CD4-positive, CD25-positive, alpha-beta regulatory T cell (primary cell): ENCODE measurements around the gene VMP1. TPM values are rescaled to one million over a fixed set of nuclear protein-coding genes. Genes with fewer than 3 reads are reported as not detected.
"Not testable (repeated sequence)": the region's sequence is repeated elsewhere in the genome, so short reads cannot be mapped to it uniquely, and the experiment has no call there.

Experiments used
- ATAC-seq, 2 donors: fragments of 150-1000 bp; cut with Tn5 transposase; one replicate each; pipeline ENCODE4 v1.10.0; 2021; ENCODE audit warnings: low read depth in 2 of 2, moderate number of reproducible peaks in 2 of 2, moderate library complexity in 1 of 2
- DNase-seq, 3 donors: peaks; one replicate each; pipeline versions ENCODE4 v3.0.0 to v3.0.0-alpha.2; 2012 to 2022; ENCODE audit warnings: mixed read lengths in 1 of 3
- H3K27ac ChIP-seq: one replicate; pipeline ENCODE4 v1.7.0; 2013; ENCODE audit warnings: mild to moderate bottlenecking, low read length; ENCODE audit not compliant: insufficient read depth, poor library complexity, severe bottlenecking
- H3K27me3 ChIP-seq: one replicate; pipeline ENCODE4 v1.7.0; 2013; ENCODE audit warnings: low read length; ENCODE audit not compliant: control insufficient read depth, insufficient read depth
- H3K36me3 ChIP-seq: one replicate; pipeline ENCODE4 v1.7.0; 2013; ENCODE audit warnings: mild to moderate bottlenecking, low read length, moderate library complexity; ENCODE audit not compliant: control insufficient read depth, insufficient read depth
- H3K4me1 ChIP-seq: 2 replicates; pipeline ENCODE4 v1.7.0; 2013; ENCODE audit warnings: mild to moderate bottlenecking, low read length; ENCODE audit not compliant: insufficient read depth, control insufficient read depth, poor library complexity, severe bottlenecking
- H3K4me3 ChIP-seq: one replicate; pipeline ENCODE4 v1.7.0; 2013; ENCODE audit warnings: low read depth, mild to moderate bottlenecking, low read length, moderate library complexity
- H3K9me3 ChIP-seq, 2 experiments: 1 replicate in 1 of 2; 2 replicates in 1 of 2; pipeline ENCODE4 v1.7.0; 2013; ENCODE audit warnings: low read length in 2 of 2, mild to moderate bottlenecking in 1 of 2, moderate library complexity in 1 of 2; ENCODE audit not compliant: control insufficient read depth in 2 of 2
- H3K27ac Mint-ChIP-seq, 3 donors: one replicate each; pipeline ENCODE4 v1.8.0; 2020 to 2022; ENCODE audit warnings: mild to moderate bottlenecking in 3 of 3, mixed read lengths in 3 of 3, moderate library complexity in 2 of 3
- H3K27me3 Mint-ChIP-seq: one replicate; pipeline ENCODE4 v1.8.0; 2022; ENCODE audit warnings: mild to moderate bottlenecking, mixed read lengths
- H3K36me3 Mint-ChIP-seq: one replicate; pipeline ENCODE4 v1.8.0; 2020; ENCODE audit warnings: mixed read lengths
- H3K4me1 Mint-ChIP-seq, 4 donors: one replicate each; pipeline ENCODE4 v1.8.0; 2020 to 2022; ENCODE audit warnings: mixed read lengths in 4 of 4, mild to moderate bottlenecking in 1 of 4
- H3K4me3 Mint-ChIP-seq, 4 donors: one replicate each; pipeline ENCODE4 v1.8.0; 2020 to 2022; ENCODE audit warnings: mild to moderate bottlenecking in 4 of 4, mixed read lengths in 4 of 4, moderate library complexity in 3 of 4
- H3K9me3 Mint-ChIP-seq, 7 donors: one replicate each; pipeline ENCODE4 v1.8.0; 2020 to 2022; ENCODE audit warnings: mixed read lengths in 7 of 7, mild to moderate bottlenecking in 3 of 7, moderate library complexity in 2 of 7
- polyA plus RNA-seq, 4 donors: library from polyadenylated mRNA; unstranded; fragments of 300-500 nt; fragmentation: Illumina TruSeq; gene quantifications; one replicate each; pipeline ENCODE4 v1.2.3, GENCODE V29; 2021
- total RNA-seq: library from RNA; stranded (reverse); gene quantifications from one replicate; pipeline ENCODE4 v1.2.3, GENCODE V29; 2022

Gene VMP1
- total and polyA plus RNA-seq, 5 donors from 2014 or later = 50.3 to 238 (median 73.4) TPM

GRCh38 chr17:59779521-59779920 is 72.1 kb downstream of the VMP1 start:
- Histone ChIP-seq H3K36me3 (peaks cover 22% of the 10 kb centered on the region), H3K4me1 (peaks cover 33% of the 10 kb centered on the region), H3K27ac (peak overlapping the region; percentile 59), H3K4me3 (peak overlapping the region; percentile 2), H3K9me3 (peaks cover 0 to 5% of the 10 kb centered on the region in 2 experiments), H3K27me3 (no peaks in the 10 kb centered on the region)
- Mint-ChIP-seq H3K9me3 (peaks cover 0 to 6% (median 0%) of the 10 kb centered on the region in 7 donors), H3K4me1 (peaks cover 28 to 47% (median 34%) of the 10 kb centered on the region in 4 donors), H3K27ac (peak overlapping the region; percentile 63 to 92 (median 90)), H3K27me3 (no peaks in the 10 kb centered on the region), H3K36me3 (peaks cover 31% of the 10 kb centered on the region), H3K4me3 (peak overlapping the region in 2 of 4 donors; percentile 29 to 56)
- no peak for ATAC-seq
- no peak for DNase-seq

DNA sequence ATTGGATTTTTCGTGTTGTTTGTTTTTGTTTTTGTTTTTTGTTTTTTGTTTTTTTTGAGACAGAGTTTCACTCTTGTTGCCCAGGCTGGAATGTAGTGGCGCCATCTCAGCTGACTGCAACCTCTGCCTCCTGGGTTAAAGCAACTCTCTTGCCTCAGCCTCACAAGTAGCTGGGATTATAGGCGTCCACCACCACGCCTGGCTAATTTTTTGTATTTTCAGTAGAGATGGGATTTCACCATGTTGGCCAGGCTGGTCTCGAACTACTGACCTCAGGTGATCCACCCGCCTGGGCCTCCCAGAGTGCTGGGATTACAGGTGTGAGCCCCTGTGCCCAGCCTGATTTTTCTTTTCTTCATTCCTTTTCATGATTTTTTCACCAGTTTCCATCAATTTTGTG is 73.1 kb downstream of the VMP1 start:
- not testable (repeated sequence) for H3K4me3 ChIP-seq, H3K27me3 ChIP-seq, ATAC-seq, H3K9me3 Mint-ChIP-seq, H3K27me3 Mint-ChIP-seq, H3K9me3 ChIP-seq, DNase-seq
- peaks cover 32 to 55% (median 35%) of the 10 kb centered on the region in 4 donors for H3K4me1 Mint-ChIP-seq
- Histone ChIP-seq H3K36me3 (peaks cover 18% of the 10 kb centered on the region), H3K4me1 (peaks cover 43% of the 10 kb centered on the region), H3K27ac (peak overlapping the region; percentile 29)
- H3K4me3 Mint-ChIP-seq = peak overlapping the region in 1 of 4 donors; percentile 29
- H3K27ac Mint-ChIP-seq = peak overlapping the region in 1 of 3 donors; percentile 63
- peaks cover 29% of the 10 kb centered on the region for H3K36me3 Mint-ChIP-seq

DNA sequence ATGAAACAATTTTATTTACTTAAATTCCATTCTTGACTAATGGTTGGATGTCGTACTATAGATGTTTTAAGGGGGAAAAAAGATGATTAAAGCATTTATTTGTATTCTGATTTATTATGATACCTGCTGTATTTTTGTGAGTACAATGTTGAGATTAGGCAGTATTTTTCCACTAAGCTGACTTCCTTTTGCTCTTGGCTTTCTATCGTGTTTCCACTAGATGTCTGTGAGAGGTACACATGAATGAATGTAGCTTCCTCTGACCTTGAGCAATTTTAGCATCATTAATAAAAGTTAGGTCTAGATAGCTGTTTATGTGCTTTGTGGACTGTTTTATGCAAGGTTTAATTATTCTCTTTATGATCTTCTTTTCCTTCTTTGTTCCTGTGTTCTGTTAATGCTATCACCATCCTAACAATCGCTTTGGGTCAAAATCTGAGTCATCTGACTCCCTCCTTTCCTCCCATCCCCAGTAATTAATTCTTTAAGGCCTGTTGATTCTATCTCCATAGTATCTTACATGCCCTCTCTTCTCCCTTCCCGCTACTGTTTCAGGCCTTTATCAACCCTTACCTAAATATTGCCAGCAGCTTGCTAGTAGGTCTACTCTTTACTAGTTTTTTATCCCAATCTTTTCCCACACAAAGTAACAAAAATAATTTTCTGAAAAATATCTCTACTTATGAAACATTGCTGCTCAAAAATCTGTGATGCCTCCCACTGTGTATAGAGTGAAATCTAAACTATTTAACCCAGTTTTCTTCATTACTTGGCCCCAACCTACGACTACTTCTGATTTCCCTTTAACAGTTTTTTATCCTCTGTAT is 76.0 kb downstream of the VMP1 start:
- no peak for ATAC-seq
- Histone ChIP-seq H3K27me3 (no peaks in the 10 kb centered on the region), H3K4me3 (peak overlapping the region; percentile 92), H3K27ac (peak overlapping the region; percentile 93), H3K36me3 (no peaks in the 10 kb centered on the region), H3K9me3 (no peaks in the 10 kb centered on the region), H3K4me1 (peaks cover 70% of the 10 kb centered on the region)
- Mint-ChIP-seq H3K27me3 (no peaks in the 10 kb centered on the region), H3K4me3 (peak overlapping the region; percentile 67 to 84 (median 78)), H3K9me3 (no peaks in the 10 kb centered on the region), H3K36me3 (peaks cover 10% of the 10 kb centered on the region), H3K27ac (peak overlapping the region; percentile 92 to 98 (median 95)), H3K4me1 (peaks cover 26 to 73% (median 45%) of the 10 kb centered on the region in 4 donors)
- peak in 2 of 3 donors; percentile 52 to 79 for DNase-seq

- H3K4me3 Mint-ChIP-seq = peak overlapping the region; percentile 39 to 88 (median 62)
- H3K27ac Mint-ChIP-seq = peak overlapping the region; percentile 73 to 92 (median 91)
- peak overlapping the region; percentile 92 for H3K4me3 ChIP-seq
Measured at GRCh38 chr17:59785091-59785799, 77.8 kb downstream of the VMP1 start.

GRCh38 chr17:59786213-59786535 is 78.7 kb downstream of the VMP1 start:
- no peak for ATAC-seq
- DNase-seq = no peak
- H3K4me1 ChIP-seq = peaks cover 71% of the 10 kb centered on the region
- no peaks in the 10 kb centered on the region for H3K27me3 Mint-ChIP-seq
- H3K9me3 ChIP-seq = no peaks in the 10 kb centered on the region
- no peaks in the 10 kb centered on the region for H3K36me3 ChIP-seq
- H3K36me3 Mint-ChIP-seq = no peaks in the 10 kb centered on the region
- no peaks in the 10 kb centered on the region for H3K27me3 ChIP-seq
- peak overlapping the region; percentile 84 to 93 (median 86) for H3K4me3 Mint-ChIP-seq
- H3K4me3 ChIP-seq = peak overlapping the region; percentile 92
- peaks cover 23 to 65% (median 44%) of the 10 kb centered on the region in 4 donors for H3K4me1 Mint-ChIP-seq
- H3K9me3 Mint-ChIP-seq = no peaks in the 10 kb centered on the region
- peak overlapping the region; percentile 93 to 98 (median 97) for H3K27ac Mint-ChIP-seq
- peak overlapping the region; percentile 93 for H3K27ac ChIP-seq

More at GRCh38 chr17:59785091-59785799, 77.8 kb downstream of the VMP1 start:
- peak overlapping the region; percentile 93 for H3K27ac ChIP-seq
- no peak for ATAC-seq
- H3K27me3 Mint-ChIP-seq = no peaks in the 10 kb centered on the region
- H3K27me3 ChIP-seq = no peaks in the 10 kb centered on the region
- peak in 1 of 3 donors; percentile 44 for DNase-seq
- no peaks in the 10 kb centered on the region for H3K36me3 ChIP-seq
- H3K4me1 ChIP-seq = peaks cover 72% of the 10 kb centered on the region
- H3K9me3 Mint-ChIP-seq = no peaks in the 10 kb centered on the region
- no peaks in the 10 kb centered on the region for H3K9me3 ChIP-seq
- H3K36me3 Mint-ChIP-seq = no peaks in the 10 kb centered on the region
- peaks cover 18 to 64% (median 40%) of the 10 kb centered on the region in 4 donors for H3K4me1 Mint-ChIP-seq

GRCh38 chr17:59786536-59787319 is 79.3 kb downstream of the VMP1 start:
- H3K4me3 ChIP-seq = peak overlapping the region; percentile 92

GRCh38 chr17:59789849-59790248 is 82.4 kb downstream of the VMP1 start:
- not testable (repeated sequence) for H3K36me3 Mint-ChIP-seq, ATAC-seq, H3K27me3 Mint-ChIP-seq, H3K9me3 Mint-ChIP-seq, H3K36me3 ChIP-seq, H3K4me3 ChIP-seq, H3K27ac ChIP-seq, H3K9me3 ChIP-seq, DNase-seq, H3K27me3 ChIP-seq
- H3K4me1 ChIP-seq = peaks cover 46% of the 10 kb centered on the region
- H3K27ac Mint-ChIP-seq = peak overlapping the region in 2 of 3 donors; percentile 83 to 86
- peaks cover 8 to 49% (median 36%) of the 10 kb centered on the region in 4 donors for H3K4me1 Mint-ChIP-seq
- H3K4me3 Mint-ChIP-seq = peak overlapping the region in 1 of 4 donors; percentile 41

More at GRCh38 chr17:59786536-59787319, 79.3 kb downstream of the VMP1 start:
- DNase-seq (peak; percentile 78 to 99 (median 88)), ATAC-seq (peak; percentile 88 to 91)
- H3K27ac ChIP-seq = peak overlapping the region; percentile 93
- Mint-ChIP-seq H3K27me3 (no peaks in the 10 kb centered on the region), H3K4me3 (peak overlapping the region; percentile 84 to 93 (median 86)), H3K4me1 (peaks cover 23 to 67% (median 45%) of the 10 kb centered on the region in 4 donors), H3K9me3 (no peaks in the 10 kb centered on the region), H3K36me3 (peaks cover 1% of the 10 kb centered on the region), H3K27ac (peak overlapping the region; percentile 93 to 98 (median 97))
- no peaks in the 10 kb centered on the region for H3K27me3 ChIP-seq
- H3K36me3 ChIP-seq = no peaks in the 10 kb centered on the region
- H3K4me1 ChIP-seq = peaks cover 71% of the 10 kb centered on the region
- no peaks in the 10 kb centered on the region for H3K9me3 ChIP-seq
